Activated CD8-positive, alpha-beta T cell treated with anti-CD3 and anti-CD28 coated beads for 36 hours (primary cell): Measurements from ENCODE around the gene PWP1. TPM values are rescaled to one million over a fixed set of nuclear protein-coding genes. Genes with fewer than 3 reads are reported as not detected.

Source experiments
- ATAC-seq: fragments of 200-7000 bp; cut with Tn5 transposase; one replicate; pipeline ENCODE4 v1.10.0; 2021; ENCODE audit warnings: mild to moderate bottlenecking, moderate library complexity
- CTCF ChIA-PET: fragments of 350-600 bp; sonication (Branson Sonifier 250); formaldehyde crosslinking; loops from one replicate; lab custom pipeline; 2021; ENCODE audit warnings: antibody characterized with exemption; lab: Charles Lee
- POLR2A ChIA-PET: fragments of 350-600 bp; sonication (Branson Sonifier 250); formaldehyde crosslinking; loops from one replicate; lab custom pipeline; 2021; ENCODE audit warnings: antibody characterized with exemption; lab: Charles Lee
- DNase-seq: peaks from one replicate; pipeline ENCODE4 v3.0.0-alpha.2; 2020
- H3K27ac Mint-ChIP-seq: one replicate; pipeline ENCODE4 v1.8.0; 2021; ENCODE audit warnings: mild to moderate bottlenecking, mixed read lengths
- H3K27me3 Mint-ChIP-seq: one replicate; pipeline ENCODE4 v1.8.0; 2021; ENCODE audit warnings: mixed read lengths
- H3K36me3 Mint-ChIP-seq: one replicate; pipeline ENCODE4 v1.8.0; 2021; ENCODE audit warnings: low read depth, mixed read lengths
- H3K4me1 Mint-ChIP-seq: one replicate; pipeline ENCODE4 v1.8.0; 2021; ENCODE audit warnings: low read depth, mixed read lengths
- H3K4me3 Mint-ChIP-seq: one replicate; pipeline ENCODE4 v1.8.0; 2021; ENCODE audit warnings: mild to moderate bottlenecking, moderate library complexity, mixed read lengths
- H3K9me3 Mint-ChIP-seq: one replicate; pipeline ENCODE4 v1.8.0; 2021; ENCODE audit warnings: mixed read lengths
- intact Hi-C: fragments of 100-400 bp; cut with micrococcal nuclease; formaldehyde crosslinking; loops from one replicate; pipeline ENCODE4 v1.10.0; 2022
- total RNA-seq, 2 experiments: library from RNA; stranded (reverse); gene quantifications; one replicate each; pipeline ENCODE4 v1.2.3, GENCODE V29; 2021
- TF ChIP-seq, protein P1 (sequence below): fragments of 200-600 bp; IDR thresholded peaks from one replicate; pipeline ENCODE4 v1.8.0; 2022; ENCODE audit warnings: antibody characterized with exemption, mild to moderate bottlenecking

PWP1 gene
- total RNA-seq, 2 experiments from 2014 or later: 52.4 to 57.5 TPM

DNA sequence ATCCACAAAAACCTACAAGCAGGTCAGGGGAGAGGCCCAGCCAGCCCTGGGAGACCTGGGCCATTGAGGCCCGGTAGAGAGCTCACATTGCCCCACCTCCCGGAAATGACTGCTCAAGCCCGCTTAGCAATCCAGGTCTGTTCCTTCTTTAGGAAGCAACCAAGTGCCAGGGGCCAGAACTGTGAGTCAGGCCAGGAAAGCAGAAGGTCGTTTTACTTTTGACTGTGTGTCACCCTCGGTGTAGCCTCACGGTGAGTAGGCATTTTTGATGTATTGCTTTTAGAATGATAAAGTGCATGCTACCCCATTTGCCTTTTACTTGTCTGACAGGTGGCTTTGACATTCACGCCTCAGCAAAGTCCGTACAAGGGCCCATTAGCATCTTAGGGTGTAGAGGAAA, 25.4 kb upstream of the PWP1 start:
- H3K27me3 Mint-ChIP-seq: no peaks in the 10 kb centered on the region
- ChIA-PET CTCF (no interaction called here), POLR2A (no interaction called here)
- no peak overlapping the region for H3K27ac Mint-ChIP-seq
- intact Hi-C loops: no loop called here
- no peak for ATAC-seq
- H3K9me3 Mint-ChIP-seq: no peaks in the 10 kb centered on the region
- H3K36me3 Mint-ChIP-seq: peaks cover 6% of the 10 kb centered on the region
- no peak overlapping the region for H3K4me3 Mint-ChIP-seq
- DNase-seq: no peak
- TF ChIP-seq, protein P1, sequence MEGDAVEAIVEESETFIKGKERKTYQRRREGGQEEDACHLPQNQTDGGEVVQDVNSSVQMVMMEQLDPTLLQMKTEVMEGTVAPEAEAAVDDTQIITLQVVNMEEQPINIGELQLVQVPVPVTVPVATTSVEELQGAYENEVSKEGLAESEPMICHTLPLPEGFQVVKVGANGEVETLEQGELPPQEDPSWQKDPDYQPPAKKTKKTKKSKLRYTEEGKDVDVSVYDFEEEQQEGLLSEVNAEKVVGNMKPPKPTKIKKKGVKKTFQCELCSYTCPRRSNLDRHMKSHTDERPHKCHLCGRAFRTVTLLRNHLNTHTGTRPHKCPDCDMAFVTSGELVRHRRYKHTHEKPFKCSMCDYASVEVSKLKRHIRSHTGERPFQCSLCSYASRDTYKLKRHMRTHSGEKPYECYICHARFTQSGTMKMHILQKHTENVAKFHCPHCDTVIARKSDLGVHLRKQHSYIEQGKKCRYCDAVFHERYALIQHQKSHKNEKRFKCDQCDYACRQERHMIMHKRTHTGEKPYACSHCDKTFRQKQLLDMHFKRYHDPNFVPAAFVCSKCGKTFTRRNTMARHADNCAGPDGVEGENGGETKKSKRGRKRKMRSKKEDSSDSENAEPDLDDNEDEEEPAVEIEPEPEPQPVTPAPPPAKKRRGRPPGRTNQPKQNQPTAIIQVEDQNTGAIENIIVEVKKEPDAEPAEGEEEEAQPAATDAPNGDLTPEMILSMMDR: no peak
- peaks cover 3% of the 10 kb centered on the region for H3K4me1 Mint-ChIP-seq

- DNase-seq: no peak
- TF ChIP-seq, protein P1: no peak
- Mint-ChIP-seq H3K27me3 (no peaks in the 10 kb centered on the region), H3K4me3 (no peak overlapping the region), H3K36me3 (peaks cover 6% of the 10 kb centered on the region), H3K4me1 (peaks cover 3% of the 10 kb centered on the region), H3K27ac (no peak overlapping the region), H3K9me3 (no peaks in the 10 kb centered on the region)
- intact Hi-C loops: no loop called here
- ATAC-seq: no peak
- ChIA-PET CTCF (no interaction called here), POLR2A (no interaction called here)
Observed at GRCh38 chr12:107660861-107661415, 24.7 kb upstream of the PWP1 start.

DNA sequence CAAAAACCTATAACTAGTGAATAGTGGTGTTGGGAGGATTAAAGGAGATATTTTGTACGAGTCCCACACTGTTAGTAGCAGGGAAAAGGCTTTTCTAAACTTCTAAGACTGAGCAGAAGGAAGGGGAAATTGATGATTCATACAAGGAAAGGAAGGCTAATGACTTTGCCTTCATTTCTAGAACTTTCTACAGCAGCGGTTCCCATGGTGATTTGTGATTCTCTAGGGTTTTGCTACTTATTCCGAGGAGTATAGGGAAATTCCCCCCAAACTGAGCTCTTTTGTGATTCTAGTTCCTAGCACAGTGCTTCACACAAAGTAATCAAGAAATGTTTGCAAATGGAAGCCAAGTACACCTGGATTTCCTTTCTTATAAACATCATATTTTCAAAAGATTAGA, 23.8 kb upstream of the PWP1 start:
- intact Hi-C loops: no loop called here
- TF ChIP-seq, protein P1: no peak
- ChIA-PET CTCF (no interaction called here), POLR2A (no interaction called here)
- DNase-seq: no peak
- Mint-ChIP-seq H3K9me3 (no peaks in the 10 kb centered on the region), H3K36me3 (peaks cover 5% of the 10 kb centered on the region), H3K4me3 (no peak overlapping the region), H3K27ac (no peak overlapping the region), H3K4me1 (peaks cover 3% of the 10 kb centered on the region), H3K27me3 (no peaks in the 10 kb centered on the region)
- no peak for ATAC-seq

- no peak for DNase-seq
- H3K4me1 Mint-ChIP-seq: peaks cover 3% of the 10 kb centered on the region
- no peak overlapping the region for H3K27ac Mint-ChIP-seq
- CTCF ChIA-PET: no interaction called here
- POLR2A ChIA-PET: no interaction called here
- no peaks in the 10 kb centered on the region for H3K27me3 Mint-ChIP-seq
- no peaks in the 10 kb centered on the region for H3K9me3 Mint-ChIP-seq
- no peak for ATAC-seq
- peaks cover 2% of the 10 kb centered on the region for H3K36me3 Mint-ChIP-seq
- H3K4me3 Mint-ChIP-seq: no peak overlapping the region
- intact Hi-C loops: no loop called here
- TF ChIP-seq, protein P1: no peak
Observed at GRCh38 chr12:107662484-107662883, 23.1 kb upstream of the PWP1 start.

- Mint-ChIP-seq H3K27ac (no peak overlapping the region), H3K4me1 (peaks cover 3% of the 10 kb centered on the region), H3K27me3 (no peaks in the 10 kb centered on the region), H3K9me3 (no peaks in the 10 kb centered on the region), H3K4me3 (no peak overlapping the region), H3K36me3 (peaks cover 2% of the 10 kb centered on the region)
- TF ChIP-seq, protein P1: no peak
- no peak for DNase-seq
- ChIA-PET POLR2A (no interaction called here), CTCF (no interaction called here)
- intact Hi-C loops: no loop called here
- no peak for ATAC-seq
Observed at GRCh38 chr12:107663277-107663676, 22.3 kb upstream of the PWP1 start.
